Measurements from ENCODE around the gene OR6M1.

The OR6M1 gene

GRCh38 chr11:123775715-123776549, 30.2 kb downstream of the OR6M1 start:
- no peak for DNase-seq (ENCODE audit: low spot score)

DNA sequence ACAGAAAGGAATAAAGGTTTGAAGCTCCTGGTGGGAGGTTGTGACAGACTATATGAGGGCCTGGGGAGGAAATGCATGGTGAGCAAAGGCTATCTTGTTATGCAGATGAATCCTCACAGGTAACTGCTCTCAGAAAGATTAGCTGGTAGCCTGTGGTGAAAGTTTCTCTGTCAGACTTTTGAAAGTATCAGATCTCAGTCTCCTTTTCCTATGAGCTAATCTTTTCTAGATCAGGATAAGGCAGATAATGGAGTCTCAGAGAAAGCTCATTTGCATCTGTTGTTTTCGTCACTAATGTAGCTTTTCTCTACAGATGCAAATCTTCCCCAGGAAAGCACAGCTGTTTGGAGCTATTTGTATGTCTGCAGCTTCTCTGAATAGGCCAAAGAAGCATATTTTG, 30.9 kb downstream of the OR6M1 start:
- no peak for DNase-seq (ENCODE audit: low spot score)

DNA sequence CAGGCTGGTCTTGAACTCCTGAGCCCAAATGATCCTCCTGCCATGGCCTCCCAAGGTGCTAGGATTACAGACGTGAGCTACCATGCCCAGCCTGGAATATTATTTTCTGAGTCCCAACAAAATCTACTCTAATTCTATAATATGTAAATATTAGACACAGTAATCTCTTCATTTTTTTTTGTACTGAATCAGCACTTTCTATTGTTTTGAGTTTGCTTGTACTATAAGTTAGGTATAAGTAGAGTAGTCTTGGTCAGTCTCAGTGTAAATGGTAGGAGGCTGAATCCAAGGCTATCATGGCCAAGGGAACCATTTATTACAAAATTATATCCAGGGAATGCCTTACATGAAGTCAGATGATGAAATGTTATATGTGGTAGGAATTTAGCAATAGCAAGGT, 32.2 kb downstream of the OR6M1 start:
- no peak for DNase-seq (ENCODE audit: low spot score)

GRCh38 chr11:123773026-123773425, 33.1 kb downstream of the OR6M1 start:
- DNase-seq (ENCODE audit: low spot score) = no peak

GRCh38 chr11:123771664-123772063, 34.5 kb downstream of the OR6M1 start:
- no peak for DNase-seq (ENCODE audit: low spot score)

DNA sequence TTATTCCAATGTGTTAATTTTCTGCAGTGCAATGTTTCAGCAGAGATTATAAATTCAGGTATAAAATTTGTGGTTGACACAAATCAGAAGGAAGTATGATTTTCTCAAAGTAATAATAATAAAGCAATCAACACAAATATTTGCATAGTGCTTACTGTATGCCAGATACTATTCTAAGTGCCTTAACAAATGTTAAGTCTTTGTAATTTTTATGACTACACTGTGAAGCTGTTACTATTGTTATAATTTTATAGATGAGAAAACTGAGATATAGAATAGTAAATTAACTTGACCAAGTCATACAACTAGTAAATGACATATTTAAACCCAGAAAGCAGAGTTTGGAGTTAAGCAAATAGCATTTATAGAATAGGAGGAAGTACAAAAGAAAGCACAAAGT, 35.4 kb downstream of the OR6M1 start:
- no peak for DNase-seq (ENCODE audit: low spot score)

DNA sequence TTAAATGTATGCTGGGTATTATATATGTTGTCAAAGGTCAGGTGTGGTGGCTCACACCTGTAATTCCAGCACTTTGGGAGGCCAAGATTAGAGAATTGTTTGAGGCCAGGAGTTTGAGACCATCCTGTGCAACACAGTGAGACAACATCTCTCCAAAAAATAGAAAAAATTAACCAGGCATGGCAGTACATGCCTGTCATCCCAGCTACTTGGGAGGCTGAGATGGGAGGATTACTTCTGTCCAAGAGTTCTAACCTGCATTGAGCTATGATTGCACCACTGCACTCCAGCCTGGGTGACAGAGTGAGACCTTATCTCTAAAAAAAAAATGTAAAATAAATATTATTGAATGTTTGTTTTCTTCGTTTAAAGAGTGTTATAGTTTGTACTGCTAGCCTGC, 40.5 kb downstream of the OR6M1 start:
- DNase-seq (ENCODE audit: low spot score) = no peak

DNA sequence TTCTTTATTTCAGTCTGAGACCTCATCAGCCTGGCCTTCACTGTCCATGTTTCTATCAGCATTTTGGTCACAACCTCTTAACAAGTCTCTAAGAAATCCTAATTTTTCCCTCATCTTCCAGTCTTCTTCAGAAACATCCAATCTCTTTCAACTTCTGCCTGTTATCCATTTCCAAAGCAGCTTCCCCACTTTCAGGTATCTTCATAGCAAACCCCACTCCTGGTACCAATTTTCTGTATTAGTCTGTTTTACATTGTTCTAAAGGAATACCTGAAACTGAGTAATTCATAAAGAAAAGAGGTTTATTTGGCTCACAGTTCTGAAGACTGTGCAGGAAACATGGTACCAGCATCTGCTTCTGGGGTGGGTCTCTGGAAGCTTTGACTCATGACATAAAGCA, 43.7 kb downstream of the OR6M1 start:
- DNase-seq (ENCODE audit: low spot score) = no peak

- DNase-seq (ENCODE audit: low spot score) = no peak
Observed at GRCh38 chr11:123760894-123761293, 45.3 kb downstream of the OR6M1 start.

DNA sequence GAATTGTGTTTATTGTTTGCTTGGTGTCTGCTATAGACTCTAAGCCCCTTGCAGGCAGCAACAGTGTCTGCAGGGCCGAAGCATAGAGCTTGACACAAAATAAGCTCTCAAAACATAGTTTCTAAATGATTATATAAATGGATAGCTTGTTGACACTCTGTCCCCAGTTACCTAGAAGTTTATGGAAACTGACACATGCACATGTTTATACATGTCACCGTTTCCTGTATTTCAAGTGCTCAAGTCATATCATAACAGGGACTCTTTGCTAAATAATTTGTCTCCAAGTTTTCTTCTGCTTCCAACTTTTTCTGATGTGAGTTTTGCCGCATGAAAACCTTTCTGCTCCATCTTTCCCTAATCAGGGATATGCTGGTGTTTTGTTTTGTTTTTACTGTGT, 48.2 kb downstream of the OR6M1 start:
- DNase-seq (ENCODE audit: low spot score) = no peak

- DNase-seq (ENCODE audit: low spot score) = no peak
Observed at GRCh38 chr11:123755813-123756212, 50.3 kb downstream of the OR6M1 start.

Measured in cerebellar cortex (tissue), 1 donor.